LNCaP clone FGC (cell line): ENCODE results near the gene ALKBH3.

Experiments used
- DNase-seq: peaks from one replicate; pipeline ENCODE4 v3.0.0-alpha.2; 2011; ENCODE audit warnings: low read depth
- H3K4me3 ChIP-seq: 2 replicates; pipeline ENCODE4 v1.5.1; 2011; ENCODE audit warnings: mild to moderate bottlenecking, low read depth, low read length, control low read depth
- TF ChIP-seq, protein P1 (sequence below): IDR thresholded peaks from 2 replicates; pipeline ENCODE4 v1.5.1; 2012; ENCODE audit warnings: mild to moderate bottlenecking; ENCODE audit not compliant: control insufficient read depth, insufficient read depth; ENCODE audit errors: extremely low read depth

Gene ALKBH3

GRCh38 chr11:43908191-43908590 is 27.6 kb downstream of the ALKBH3 start:
- no peak for DNase-seq
- H3K4me3 ChIP-seq = no peak overlapping the region
- TF ChIP-seq, protein P1, sequence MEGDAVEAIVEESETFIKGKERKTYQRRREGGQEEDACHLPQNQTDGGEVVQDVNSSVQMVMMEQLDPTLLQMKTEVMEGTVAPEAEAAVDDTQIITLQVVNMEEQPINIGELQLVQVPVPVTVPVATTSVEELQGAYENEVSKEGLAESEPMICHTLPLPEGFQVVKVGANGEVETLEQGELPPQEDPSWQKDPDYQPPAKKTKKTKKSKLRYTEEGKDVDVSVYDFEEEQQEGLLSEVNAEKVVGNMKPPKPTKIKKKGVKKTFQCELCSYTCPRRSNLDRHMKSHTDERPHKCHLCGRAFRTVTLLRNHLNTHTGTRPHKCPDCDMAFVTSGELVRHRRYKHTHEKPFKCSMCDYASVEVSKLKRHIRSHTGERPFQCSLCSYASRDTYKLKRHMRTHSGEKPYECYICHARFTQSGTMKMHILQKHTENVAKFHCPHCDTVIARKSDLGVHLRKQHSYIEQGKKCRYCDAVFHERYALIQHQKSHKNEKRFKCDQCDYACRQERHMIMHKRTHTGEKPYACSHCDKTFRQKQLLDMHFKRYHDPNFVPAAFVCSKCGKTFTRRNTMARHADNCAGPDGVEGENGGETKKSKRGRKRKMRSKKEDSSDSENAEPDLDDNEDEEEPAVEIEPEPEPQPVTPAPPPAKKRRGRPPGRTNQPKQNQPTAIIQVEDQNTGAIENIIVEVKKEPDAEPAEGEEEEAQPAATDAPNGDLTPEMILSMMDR = no peak

GRCh38 chr11:43908683-43909082 is 28.1 kb downstream of the ALKBH3 start:
- TF ChIP-seq, protein P1 = no peak
- H3K4me3 ChIP-seq = no peak overlapping the region
- no peak for DNase-seq

DNA sequence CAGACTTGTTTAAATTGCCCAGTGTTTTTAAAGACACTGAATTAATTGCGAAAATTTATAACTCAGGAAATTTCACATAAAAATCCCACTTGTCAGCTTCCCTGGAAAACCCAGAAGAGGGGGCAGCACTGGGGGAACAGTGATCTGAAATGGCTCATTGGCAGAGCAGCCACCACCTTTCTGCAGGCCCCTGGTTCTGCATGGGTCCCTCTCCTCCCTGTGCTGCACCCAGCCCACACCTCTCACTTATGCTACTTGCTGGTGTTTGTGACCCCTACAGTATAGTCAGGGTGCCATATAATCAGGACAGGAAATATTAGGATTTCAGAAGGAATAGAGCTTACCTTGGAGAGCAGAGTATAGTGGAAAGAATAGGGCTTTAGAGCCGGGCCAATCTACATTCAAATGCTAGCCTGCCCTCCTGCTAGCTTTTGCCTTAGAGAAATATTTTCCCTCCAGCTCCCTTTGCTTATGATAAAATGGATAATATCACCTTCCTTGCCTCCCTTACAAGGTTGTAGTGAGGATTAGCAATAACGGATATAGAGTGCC is 33.3 kb downstream of the ALKBH3 start:
- no peak for DNase-seq
- TF ChIP-seq, protein P1 = no peak
- no peak overlapping the region for H3K4me3 ChIP-seq

DNA sequence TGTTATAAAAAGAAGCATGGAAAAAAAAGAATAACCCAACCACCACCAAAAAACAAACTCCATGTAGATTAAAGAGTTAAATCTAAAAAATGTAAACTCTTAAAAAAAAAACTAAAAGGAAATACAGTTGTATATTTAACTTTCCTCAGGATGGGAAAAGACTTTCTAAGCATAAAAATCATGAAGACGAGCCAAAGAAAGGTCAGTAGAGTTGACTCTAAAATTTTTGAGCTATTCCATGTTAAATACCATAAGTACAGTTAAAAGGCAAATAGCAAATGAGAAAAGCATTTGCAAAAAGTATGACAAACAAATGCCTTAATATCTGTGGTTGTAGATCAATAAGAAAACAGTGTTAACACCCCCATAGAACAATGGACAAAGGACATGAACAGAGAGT is 33.8 kb downstream of the ALKBH3 start:
- TF ChIP-seq, protein P1 = no peak
- no peak for DNase-seq
- no peak overlapping the region for H3K4me3 ChIP-seq

DNA sequence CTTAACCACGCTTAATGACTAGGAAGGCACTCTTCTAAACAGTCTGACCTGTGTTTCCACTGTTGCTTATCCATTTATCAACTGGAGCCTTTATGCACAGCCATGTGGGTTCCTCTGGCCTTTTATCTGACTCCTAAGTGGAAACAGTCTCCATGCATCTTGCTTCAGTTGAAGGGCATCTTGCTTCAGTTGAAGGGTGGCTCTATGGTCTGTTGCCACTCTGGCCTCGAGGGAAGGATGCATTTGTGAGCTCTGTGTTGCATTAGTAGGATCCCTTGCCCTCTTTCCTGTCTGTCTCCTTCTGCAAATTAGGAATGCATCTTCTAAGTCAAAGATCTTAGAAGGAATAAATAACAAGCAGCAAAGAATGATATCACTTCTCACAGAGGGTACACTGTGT is 36.0 kb downstream of the ALKBH3 start:
- TF ChIP-seq, protein P1 = no peak
- DNase-seq = no peak
- no peak overlapping the region for H3K4me3 ChIP-seq

GRCh38 chr11:43917851-43918250 is 37.2 kb downstream of the ALKBH3 start:
- TF ChIP-seq, protein P1 = no peak
- no peak for DNase-seq
- H3K4me3 ChIP-seq = no peak overlapping the region

DNA sequence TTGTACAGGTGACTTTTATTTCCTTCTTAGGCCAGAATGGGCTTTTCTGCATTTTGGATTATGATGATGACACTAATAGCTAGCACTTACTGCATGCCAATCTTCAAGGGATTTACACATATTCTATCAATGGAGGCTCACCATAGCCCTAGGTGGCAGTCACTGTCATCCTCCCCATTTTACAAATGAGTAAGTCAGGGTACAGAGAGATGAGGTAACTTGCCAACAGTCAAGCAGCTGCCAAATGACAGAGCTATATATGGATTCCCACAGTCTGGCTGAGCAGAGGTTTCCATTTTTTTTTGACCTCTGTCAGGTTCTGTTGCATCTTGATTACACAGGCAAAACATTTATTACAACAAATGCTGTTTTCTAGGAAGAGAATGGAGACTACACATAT is 38.0 kb downstream of the ALKBH3 start:
- H3K4me3 ChIP-seq = no peak overlapping the region
- TF ChIP-seq, protein P1 = no peak
- DNase-seq = no peak
